Endometrial microvascular endothelial cells (primary cell): ENCODE measurements around the gene PHF5A. TPM values are rescaled to one million over a fixed set of nuclear protein-coding genes. Genes with fewer than 3 reads are reported as not detected.
"Not testable (repeated sequence)": the region's sequence is repeated elsewhere in the genome, so short reads cannot be mapped to it uniquely, and the experiment has no call there.

Source experiments
- in situ Hi-C: cut with HindIII; loops from 2 replicates; pipeline ENCODE4 v1.10.0; 2017; ENCODE audit warnings: low sequenced_read_pairs, low pct_unique_long_range_greater_than_20kb; ENCODE audit errors: inconsistent ontology term
- total RNA-seq: library from RNA; depleted of rRNA; stranded (reverse); fragments of >200 nt; gene quantifications from one replicate; pipeline ENCODE4 v1.2.3, GENCODE V29; 2015; ENCODE audit errors: inconsistent ontology term

PHF5A gene
- total RNA-seq, 1 donor from 2014 or later = 85.0 TPM

- in situ Hi-C loops = no loop called here
Measured at GRCh38 chr22:41458161-41458728, 10.2 kb downstream of the PHF5A start.

GRCh38 chr22:41448189-41448808 lies 20.2 kb downstream of the PHF5A start:
- in situ Hi-C loops = no loop called here

GRCh38 chr22:41447435-41448188 lies 20.9 kb downstream of the PHF5A start:
- in situ Hi-C loops = no loop called here

- in situ Hi-C loops = no loop called here
Measured at GRCh38 chr22:41446639-41447434, 21.7 kb downstream of the PHF5A start, which contains the start of gene TOB2. Gene TOB2, minus strand, starts transcription at chr22:41446801. Its CDS starts 9,456 bp downstream, at chr22:41437345.

GRCh38 chr22:41446057-41446501 lies 22.4 kb downstream of the PHF5A start:
- in situ Hi-C loops = no loop called here

- in situ Hi-C loops = no loop called here
Measured at GRCh38 chr22:41445129-41446056, 23.1 kb downstream of the PHF5A start.

- in situ Hi-C loops = no loop called here
Measured at GRCh38 chr22:41444360-41445128, 23.9 kb downstream of the PHF5A start.

- in situ Hi-C loops = no loop called here
Measured at GRCh38 chr22:41442240-41442792, 26.2 kb downstream of the PHF5A start.

GRCh38 chr22:41440511-41440910 lies 28.0 kb downstream of the PHF5A start:
- in situ Hi-C loops = not testable (repeated sequence)

- in situ Hi-C loops = no loop called here
Measured at GRCh38 chr22:41437198-41437597, 31.3 kb downstream of the PHF5A start.

- in situ Hi-C loops = no loop called here
Measured at GRCh38 chr22:41436322-41437113, 32.0 kb downstream of the PHF5A start.

GRCh38 chr22:41435560-41435959 lies 32.9 kb downstream of the PHF5A start:
- in situ Hi-C loops = no loop called here

GRCh38 chr22:41434361-41435003 lies 34.0 kb downstream of the PHF5A start:
- in situ Hi-C loops = not testable (repeated sequence)

- in situ Hi-C loops = not testable (repeated sequence)
Measured at GRCh38 chr22:41433480-41433879, 35.0 kb downstream of the PHF5A start.

- in situ Hi-C loops = no loop called here
Measured at GRCh38 chr22:41431656-41432055, 36.8 kb downstream of the PHF5A start.

GRCh38 chr22:41429951-41430332 lies 38.5 kb downstream of the PHF5A start:
- in situ Hi-C loops = no loop called here
